GM12874 (cell line): ENCODE measurements around the gene LINGO3.

Experiments used
- TF ChIP-seq, protein P1 (sequence below): IDR thresholded peaks from 2 replicates; pipeline ENCODE4 v1.5.1; 2011; ENCODE audit warnings: low read depth, mild to moderate bottlenecking, control low read depth, low read length, moderate library complexity; ENCODE audit not compliant: insufficient read depth

Gene LINGO3

DNA sequence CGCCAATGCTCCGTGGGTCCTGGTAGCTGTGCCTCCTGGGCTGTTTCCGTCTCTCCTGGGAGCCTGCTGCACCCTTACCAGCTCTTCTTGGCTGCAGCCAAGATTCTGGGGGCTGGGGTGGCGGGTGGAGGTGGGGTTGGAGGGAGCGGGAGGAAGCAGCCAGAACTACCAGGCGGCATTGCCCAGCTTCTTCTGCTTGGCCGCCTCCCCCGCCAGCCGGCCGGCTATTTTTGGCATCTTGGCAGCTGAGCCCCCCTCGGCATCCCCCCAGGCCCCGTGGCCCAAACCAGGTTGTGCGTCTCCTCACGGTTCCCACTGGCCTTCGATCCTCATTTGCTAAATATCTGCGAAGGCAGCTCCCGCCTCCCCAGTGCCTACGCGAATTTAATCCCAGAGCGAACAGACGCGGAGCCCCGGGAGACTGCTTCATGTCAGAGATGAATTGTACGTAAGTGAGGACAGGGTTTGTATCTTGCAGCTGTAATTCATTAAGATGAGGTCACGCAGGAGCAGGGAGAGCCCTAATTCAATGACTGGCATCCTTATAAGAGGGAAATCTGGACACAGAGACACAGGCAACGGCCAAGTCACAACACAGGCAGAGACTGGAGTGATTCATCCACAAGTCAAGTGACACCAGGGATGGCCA, 13.1 kb downstream of the LINGO3 start:
- TF ChIP-seq, protein P1, sequence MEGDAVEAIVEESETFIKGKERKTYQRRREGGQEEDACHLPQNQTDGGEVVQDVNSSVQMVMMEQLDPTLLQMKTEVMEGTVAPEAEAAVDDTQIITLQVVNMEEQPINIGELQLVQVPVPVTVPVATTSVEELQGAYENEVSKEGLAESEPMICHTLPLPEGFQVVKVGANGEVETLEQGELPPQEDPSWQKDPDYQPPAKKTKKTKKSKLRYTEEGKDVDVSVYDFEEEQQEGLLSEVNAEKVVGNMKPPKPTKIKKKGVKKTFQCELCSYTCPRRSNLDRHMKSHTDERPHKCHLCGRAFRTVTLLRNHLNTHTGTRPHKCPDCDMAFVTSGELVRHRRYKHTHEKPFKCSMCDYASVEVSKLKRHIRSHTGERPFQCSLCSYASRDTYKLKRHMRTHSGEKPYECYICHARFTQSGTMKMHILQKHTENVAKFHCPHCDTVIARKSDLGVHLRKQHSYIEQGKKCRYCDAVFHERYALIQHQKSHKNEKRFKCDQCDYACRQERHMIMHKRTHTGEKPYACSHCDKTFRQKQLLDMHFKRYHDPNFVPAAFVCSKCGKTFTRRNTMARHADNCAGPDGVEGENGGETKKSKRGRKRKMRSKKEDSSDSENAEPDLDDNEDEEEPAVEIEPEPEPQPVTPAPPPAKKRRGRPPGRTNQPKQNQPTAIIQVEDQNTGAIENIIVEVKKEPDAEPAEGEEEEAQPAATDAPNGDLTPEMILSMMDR, result no peak

DNA sequence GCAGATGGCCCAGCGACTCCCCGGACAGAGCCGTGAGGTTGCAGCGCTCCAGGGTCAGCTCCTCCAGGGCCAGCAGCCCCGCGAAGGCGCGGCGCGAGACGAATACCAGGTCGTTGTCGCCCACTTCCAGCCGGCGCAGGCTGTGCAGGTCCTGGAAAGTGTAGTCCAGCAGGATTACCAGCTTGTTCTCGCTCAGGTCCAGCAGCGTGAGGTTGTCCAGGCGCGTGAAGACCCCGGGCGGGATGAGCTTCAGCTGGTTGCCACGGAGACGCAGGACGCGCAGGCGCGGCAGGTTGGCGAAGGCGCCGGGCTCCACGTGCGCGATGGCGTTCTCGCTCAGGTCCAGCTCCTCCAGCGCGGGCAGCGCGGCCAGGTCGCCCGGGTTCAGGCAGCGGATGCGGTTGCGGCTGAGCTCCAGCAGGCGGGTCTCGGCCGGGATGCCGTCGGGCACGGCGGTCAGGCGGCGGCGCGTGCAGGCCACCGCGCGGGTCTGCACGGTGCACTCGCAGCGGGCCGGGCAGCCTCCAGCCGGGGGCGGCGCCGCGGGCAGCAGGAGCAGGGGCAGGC, 16.7 kb downstream of the LINGO3 start:
- TF ChIP-seq, protein P1, result no peak

DNA sequence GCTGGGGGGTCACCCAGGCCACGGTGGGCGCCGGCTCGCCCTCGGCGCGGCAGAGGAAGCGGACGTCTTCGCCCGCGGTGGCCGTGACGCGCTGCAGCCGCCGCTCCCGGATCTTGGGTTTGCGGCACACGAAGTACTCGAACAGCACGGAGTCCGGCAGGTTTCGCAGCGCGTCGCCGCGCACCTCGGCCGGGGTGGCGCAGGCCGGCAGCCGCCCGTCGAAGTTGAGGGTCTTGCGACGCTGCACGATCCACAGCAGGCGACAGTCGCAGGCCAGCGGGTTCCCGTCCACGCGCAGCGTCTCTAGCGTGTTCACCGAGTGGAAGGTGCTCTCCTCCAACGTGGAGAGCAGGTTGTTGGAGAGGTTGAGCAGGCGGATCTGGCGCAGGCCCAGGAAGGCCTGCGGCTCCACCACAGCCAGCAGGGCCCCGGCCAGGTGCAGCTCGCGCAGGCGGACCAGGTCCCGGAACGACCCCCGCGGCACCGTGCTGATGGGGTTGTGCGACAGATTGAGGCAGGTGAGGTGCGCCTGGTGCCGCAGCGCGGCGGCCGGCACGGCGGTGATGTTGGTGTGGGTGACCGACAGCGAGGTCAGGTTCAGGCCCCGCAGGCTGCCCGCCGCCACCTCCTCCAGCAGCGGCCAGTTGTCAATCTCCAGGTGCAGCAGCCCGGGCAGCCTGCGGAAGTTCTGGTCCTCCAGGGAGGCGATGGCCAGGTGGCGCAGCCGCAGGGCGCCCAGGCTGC, 17.3 kb downstream of the LINGO3 start:
- TF ChIP-seq, protein P1, result no peak

DNA sequence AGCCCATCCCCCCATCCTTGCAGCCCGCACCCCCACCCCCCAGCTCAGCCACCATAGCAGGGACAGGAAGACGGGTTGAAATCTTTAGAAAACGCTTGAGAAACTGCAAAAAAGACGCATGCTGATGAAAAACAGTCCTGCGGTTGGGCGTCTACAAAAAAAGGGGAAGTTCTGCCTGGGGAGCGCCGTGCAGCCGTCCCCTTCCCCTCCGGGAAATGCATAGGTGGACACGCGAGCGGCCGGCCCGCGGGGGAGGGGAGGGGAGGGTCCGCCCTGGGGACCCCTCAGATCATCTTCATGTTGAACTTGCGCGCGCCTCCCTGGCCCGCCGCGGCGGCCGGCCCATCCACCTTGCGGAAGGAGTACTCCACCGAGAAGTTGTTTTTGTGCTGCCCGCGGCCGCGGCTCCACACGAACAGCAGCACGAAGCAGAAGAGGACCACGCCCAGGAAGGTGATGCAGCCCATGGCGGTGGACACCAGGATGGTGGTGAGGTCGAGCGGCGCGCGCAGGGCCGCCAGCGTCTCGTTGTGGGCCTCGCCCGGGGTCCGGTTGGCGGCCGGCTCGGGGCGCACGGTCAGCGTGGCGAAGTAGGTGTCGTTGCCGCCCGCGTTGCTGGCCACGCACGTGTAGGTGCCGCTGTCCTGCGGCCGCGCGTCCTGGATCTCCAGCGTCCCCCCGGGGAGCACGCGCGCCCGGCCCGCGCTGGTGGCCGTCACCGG, 18.1 kb downstream of the LINGO3 start:
- TF ChIP-seq, protein P1, result no peak

DNA sequence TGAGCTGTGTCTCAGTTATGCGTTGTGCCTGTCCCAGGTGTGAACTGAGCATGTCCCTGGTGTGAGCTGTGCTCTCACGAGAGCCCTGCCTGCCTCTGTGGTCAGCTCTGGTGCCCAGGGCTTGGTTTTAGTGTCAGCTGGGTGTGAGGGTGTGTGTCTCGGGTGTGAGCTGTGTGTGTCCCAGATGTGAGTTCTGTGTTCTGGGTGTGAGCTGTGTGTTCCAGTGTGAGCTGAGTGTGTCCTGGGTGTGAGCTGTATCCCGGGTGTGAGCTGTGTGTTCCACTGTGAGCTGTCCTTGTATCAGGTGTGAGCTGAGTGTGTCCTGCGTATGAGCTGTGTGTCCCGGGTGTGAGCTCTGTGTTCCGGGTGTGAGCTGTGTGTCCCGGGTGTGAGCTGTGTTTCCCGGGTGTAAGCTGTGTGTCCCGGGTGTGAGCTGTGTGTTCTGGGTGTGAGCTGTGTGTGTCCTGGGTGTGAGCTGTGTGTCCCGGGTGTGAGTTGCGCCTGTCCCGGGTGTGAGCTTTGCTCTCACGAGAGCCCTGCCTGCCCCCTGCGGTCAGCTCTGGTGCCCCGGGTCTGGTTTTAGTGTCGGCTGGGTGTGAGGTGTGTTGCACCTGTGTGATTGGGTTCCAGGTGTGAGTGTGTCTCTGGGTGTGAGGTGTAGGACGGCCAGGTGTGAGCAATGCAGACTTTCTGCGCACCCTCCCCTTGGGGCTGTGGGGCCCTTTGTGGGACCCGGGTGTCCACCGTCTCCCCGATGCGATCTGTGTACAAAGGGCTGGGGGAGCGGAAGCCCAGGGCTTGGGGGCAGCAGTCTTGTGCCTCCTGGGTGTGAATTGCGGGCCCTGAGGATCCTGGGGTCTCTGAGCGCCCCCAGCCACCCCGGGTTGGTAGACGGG, 18.9 kb downstream of the LINGO3 start:
- TF ChIP-seq, protein P1, result no peak

DNA sequence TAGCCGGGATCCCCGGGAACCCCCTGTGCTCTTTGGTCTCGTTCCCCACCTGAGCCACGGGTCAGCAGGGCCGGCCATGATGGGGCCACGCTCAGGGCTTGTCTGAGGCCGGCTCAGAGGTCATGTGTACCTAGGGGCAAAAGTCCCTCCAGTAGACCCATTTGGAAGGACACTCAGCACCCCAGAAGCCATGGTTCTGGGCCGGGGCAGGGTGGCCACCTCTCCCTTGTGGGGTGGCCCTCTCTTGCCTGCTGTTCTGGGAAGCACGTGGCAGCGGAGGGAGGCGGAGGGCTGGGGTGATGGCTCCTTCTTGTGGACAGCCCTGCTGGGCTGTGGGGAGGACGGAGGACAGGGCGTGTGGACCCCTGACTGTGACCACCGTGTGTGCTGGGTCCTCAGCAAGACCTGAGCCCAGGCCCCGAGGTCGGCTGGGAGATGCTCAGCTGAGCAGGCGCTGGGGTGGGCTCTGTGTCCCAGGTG, 19.6 kb downstream of the LINGO3 start:
- TF ChIP-seq, protein P1, result no peak
